ENCODE results near the gene ADCK1.
"Not testable (repeated sequence)": the region's sequence is repeated elsewhere in the genome, so short reads cannot be mapped to it uniquely, and the experiment has no call there.

Gene ADCK1

GRCh38 chr14:77947372-77947771 is 147.5 kb downstream of the ADCK1 start:
- no peak for DNase-seq (ENCODE audit: low read depth, low spot score)

GRCh38 chr14:77950371-77951063 is 150.6 kb downstream of the ADCK1 start:
- DNase-seq (ENCODE audit: low read depth, low spot score) = no peak

- no peak for DNase-seq (ENCODE audit: low read depth, low spot score)
Measured at GRCh38 chr14:77955816-77956484, 156.0 kb downstream of the ADCK1 start.

GRCh38 chr14:77959686-77960085 is 159.8 kb downstream of the ADCK1 start:
- not testable (repeated sequence) for DNase-seq (ENCODE audit: low read depth, low spot score)

GRCh38 chr14:77961847-77962580 is 162.1 kb downstream of the ADCK1 start:
- no peak for DNase-seq (ENCODE audit: low read depth, low spot score)

- no peak for DNase-seq (ENCODE audit: low read depth, low spot score)
Measured at GRCh38 chr14:77962731-77963520, 163.0 kb downstream of the ADCK1 start.

- DNase-seq (ENCODE audit: low read depth, low spot score) = no peak
Measured at GRCh38 chr14:77964586-77964985, 164.7 kb downstream of the ADCK1 start.

GRCh38 chr14:77965050-77965449 is 165.1 kb downstream of the ADCK1 start:
- no peak for DNase-seq (ENCODE audit: low read depth, low spot score)

GRCh38 chr14:77965919-77966435 is 166.1 kb downstream of the ADCK1 start:
- DNase-seq (ENCODE audit: low read depth, low spot score) = no peak

GRCh38 chr14:77967110-77967509 is 167.2 kb downstream of the ADCK1 start:
- DNase-seq (ENCODE audit: low read depth, low spot score) = no peak

GRCh38 chr14:77970646-77971045 is 170.7 kb downstream of the ADCK1 start:
- no peak for DNase-seq (ENCODE audit: low read depth, low spot score)

GRCh38 chr14:77973246-77973645 is 173.3 kb downstream of the ADCK1 start:
- DNase-seq (ENCODE audit: low read depth, low spot score) = no peak

- DNase-seq (ENCODE audit: low read depth, low spot score) = no peak
Measured at GRCh38 chr14:77976591-77976990, 176.7 kb downstream of the ADCK1 start.

GRCh38 chr14:77979171-77979570 is 179.3 kb downstream of the ADCK1 start:
- no peak for DNase-seq (ENCODE audit: low read depth, low spot score)

GRCh38 chr14:77979666-77980351 is 179.9 kb downstream of the ADCK1 start:
- no peak for DNase-seq (ENCODE audit: low read depth, low spot score)

GRCh38 chr14:77980475-77981321 is 180.8 kb downstream of the ADCK1 start:
- no peak for DNase-seq (ENCODE audit: low read depth, low spot score)
